D341Med (cell line): ENCODE measurements around the gene PNPLA8.
"Not testable (repeated sequence)": the region's sequence is repeated elsewhere in the genome, so short reads cannot be mapped to it uniquely, and the experiment has no call there.

Source experiments
- DNase-seq: peaks from one replicate; pipeline ENCODE4 v3.0.0; 2012; ENCODE audit warnings: low spot score

The PNPLA8 gene

DNA sequence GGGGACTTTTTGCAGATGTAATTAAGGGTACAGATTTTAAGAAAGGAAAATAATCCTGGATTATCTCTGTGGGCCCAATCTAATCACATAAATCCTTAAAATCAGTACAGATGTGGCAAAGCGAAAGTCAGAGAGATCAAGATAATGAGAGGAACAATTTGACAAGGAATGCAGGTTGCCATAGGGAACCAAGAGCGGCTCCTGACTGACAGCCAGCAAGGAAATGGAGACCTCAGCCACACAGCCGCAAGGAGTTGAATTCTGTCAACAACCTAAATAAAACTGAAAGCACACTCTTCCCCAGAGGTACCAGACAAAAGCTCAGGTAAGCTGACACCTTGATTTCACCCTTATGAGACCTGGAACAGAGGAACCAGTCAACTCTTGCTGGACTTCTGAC lies 3.4 kb upstream of the PNPLA8 start:
- peak; percentile 53 for DNase-seq

DNA sequence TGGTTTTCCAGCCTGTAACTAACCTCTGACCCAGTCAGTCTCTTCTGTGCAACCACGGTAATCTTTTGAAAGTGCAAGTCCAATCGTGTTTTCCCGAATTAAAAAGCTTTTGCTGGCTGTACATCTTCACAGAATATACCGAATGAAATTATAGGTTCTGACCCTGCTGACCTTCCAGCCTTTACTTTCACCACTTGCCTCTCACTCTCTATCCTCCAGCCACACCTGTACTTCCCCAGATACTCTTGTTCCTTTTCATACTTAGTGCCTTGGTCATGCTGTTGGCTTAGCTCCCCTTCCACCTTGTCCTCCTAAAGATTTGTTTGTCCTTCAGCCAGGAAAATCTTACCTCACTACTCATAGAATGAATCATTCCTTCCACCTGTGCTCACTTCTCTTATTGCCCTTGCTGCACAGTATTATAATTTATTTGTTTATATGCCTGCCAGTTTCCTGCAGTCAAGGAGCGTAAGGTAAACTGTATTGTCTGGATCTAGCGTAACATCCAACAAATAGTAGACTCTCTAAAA lies 2.3 kb upstream of the PNPLA8 start:
- DNase-seq = no peak

DNA sequence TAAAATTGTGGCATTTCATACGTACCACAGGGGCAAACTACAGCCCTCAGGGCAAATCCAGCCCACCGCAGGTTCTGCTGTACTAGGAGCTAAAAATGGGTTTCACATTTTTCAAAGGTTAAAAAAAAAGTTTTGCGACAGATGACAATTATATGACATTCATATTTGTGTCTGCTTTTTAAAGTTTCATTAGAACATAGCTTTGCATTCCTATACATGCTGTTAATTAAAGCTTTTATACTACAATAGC lies 758 bp upstream of the PNPLA8 start:
- DNase-seq = no peak

DNA sequence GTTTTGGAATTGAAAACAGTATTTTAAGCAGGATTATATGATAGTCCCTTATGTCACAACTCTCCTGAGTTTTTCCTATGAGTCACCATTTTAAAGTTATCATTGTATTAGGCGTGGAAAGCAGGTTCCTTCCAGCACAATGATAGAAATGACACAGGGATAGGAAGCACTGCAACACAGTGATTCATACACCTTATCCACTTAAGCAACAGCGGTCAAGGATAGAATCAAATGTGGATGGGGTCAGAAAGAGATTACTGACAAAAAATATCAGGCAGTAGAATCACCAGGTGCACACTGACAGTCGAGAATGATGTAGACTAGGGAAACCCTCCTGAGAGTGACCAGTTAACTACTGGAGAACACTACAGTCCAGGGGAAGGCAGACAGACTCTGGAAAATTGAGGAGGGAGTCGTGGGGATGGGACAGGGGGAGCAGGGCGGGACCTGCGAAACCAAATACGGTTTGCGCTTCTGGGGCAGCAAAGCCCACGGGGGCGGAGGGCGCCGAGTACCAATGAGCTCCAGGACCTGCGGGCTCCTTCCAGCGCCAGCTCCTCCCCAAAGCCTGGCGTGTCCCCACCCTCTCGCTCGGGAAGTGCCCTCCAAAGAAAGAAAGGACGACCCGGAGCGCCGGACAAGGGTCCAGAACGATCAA lies 479 bp downstream of the PNPLA8 start:
- peak; percentile 90 for DNase-seq

DNA sequence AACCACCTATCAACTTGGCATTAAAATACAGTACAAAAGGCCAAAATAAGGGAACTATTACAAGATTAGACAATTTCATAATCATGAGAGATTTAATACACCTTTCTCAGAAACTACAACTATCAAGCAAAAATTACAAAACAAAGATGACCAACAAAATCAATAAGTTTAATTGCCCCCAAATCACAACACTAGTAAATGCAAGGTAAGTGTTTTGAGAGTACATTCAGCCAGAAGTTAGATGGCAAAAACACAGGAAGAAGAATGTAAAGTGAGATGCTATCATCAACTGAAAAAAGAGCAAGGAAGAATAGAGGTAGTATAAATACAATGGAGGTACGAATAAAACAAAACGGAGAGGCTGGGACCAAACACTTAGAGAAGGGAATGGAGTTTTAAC lies 3.2 kb downstream of the PNPLA8 start:
- DNase-seq = no peak

DNA sequence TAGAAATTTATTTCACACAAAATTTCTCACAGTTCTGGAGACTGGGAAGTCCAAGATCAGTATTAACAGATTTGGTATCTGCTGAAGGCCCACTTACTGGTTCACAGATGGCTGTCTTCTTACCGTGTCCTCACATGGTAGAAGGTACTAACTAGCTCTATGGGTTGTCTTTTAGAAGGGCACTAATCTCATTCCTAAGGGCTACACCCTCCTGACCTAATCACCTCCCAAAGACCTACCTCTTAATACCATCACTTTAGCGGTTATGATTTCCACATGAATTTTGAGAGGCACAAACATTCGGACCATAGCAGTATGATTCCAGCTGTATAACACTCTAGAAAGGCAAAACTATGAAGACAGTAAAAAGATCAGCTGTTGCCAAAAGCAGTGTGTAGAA lies 8.0 kb downstream of the PNPLA8 start:
- DNase-seq = no peak

DNA sequence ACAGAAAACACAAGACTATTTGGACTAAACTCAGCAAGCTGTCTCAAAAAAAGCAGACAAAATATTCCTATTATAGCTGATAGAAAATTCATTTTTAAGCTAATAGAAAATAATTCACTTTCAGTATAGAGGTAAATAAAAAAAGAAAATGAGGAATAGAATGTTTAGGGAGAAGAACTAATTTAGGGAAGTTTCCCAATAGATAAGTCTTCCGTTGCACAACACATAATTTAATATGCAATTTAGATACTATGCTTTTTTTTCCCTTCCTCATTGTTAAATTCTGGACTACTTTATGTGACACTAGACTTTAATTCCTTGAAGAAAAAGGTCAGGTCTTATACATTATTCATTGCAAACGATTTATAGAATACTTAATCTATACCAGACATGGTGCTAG lies 10.3 kb downstream of the PNPLA8 start:
- DNase-seq = no peak

DNA sequence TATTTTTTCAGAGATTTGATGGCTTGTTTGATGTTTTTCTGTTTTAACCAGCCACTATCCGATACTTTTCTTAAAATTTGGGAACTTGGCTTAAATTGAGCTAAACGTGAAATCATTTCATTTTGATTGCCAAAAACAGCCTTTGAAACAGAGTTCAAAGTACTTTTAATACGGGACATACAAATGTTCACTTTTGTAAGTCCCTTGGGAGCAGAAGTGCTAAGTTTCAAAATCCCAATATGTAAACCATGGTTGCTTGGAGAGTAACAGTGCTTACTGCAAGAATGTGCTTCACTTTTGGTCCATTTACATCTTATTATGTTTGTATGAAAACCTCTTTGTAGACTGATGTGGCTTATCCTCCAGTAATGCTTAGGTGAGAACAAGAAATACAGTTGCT lies 10.9 kb downstream of the PNPLA8 start:
- DNase-seq = no peak

DNA sequence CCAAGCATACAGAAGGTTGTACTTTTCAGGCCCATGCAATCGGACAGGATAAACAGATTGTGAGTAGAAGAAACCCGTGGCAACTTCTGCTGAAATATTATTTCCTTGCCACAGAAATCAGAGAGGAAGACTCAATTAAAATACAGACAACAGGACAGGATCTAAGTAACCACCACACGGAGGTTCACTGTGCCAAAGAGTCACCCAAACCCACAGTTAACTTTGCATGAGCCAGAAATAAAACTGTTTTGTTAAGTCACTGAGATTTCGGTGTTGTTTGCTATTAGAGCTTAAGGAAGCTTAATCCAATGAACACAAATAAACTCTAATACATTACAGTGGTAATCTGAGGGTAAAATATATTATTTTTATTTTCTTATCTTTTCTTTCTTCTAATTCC lies 14.0 kb downstream of the PNPLA8 start:
- DNase-seq = no peak

DNA sequence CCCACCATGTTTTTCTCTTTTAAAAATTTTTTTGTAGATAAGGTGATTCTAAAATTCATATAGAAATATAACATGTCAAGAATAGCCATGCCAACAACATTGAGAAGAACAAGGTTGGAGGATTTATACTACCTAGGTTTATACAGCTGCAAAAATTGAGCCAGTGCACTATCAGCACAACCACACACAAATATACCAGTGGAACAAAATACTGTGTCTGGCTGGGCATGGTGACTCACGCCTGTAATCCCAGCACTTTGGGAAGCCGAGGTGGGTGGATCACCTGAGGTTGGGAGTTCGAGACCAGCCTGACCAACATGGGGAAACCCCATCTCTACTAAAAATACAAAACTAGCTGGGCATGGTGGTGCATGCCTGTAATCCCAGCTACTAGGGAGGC lies 21.4 kb downstream of the PNPLA8 start:
- DNase-seq = not testable (repeated sequence)

DNA sequence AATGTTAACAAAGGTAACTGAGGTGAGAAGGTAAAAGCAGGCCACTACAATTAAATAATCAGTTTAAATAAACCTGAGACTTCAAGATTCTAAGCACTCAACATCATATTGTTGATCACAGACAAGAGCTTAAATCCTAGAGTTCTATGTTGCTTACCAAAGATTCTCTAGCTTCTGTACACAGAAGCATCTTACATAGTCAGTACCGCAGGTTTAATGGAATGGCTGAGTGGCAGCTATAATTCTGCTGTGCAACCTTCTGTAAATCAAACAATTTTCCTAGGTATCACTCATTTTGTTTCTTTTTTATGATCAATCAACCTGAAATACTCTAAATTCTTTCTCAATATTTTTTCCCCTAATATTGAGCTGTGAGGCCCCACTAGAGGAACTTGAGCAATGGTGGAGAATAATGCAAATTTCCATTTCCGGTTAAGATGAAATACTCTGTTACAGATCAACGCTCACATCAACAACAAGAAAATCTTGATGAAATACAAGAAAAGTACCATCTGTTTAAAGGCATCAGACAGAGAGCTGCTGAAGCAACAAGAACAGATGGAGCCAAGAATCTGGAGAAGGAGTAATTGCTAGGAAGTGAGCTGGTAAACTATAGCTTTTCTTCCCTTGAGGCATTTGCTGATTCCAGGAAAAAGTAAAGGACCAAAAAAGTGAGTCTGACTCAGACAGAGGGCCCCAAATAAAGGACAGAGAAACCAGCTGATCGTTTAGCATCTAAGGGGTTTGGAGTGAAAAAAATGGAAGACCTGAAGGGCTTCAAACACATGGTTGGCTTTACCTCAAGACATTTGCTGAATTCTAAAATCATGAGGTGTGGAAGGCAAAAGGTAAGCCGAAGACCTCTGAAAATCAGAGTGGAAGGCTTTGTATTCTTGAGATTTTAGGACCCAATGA lies 22.6 kb downstream of the PNPLA8 start:
- no peak for DNase-seq

DNA sequence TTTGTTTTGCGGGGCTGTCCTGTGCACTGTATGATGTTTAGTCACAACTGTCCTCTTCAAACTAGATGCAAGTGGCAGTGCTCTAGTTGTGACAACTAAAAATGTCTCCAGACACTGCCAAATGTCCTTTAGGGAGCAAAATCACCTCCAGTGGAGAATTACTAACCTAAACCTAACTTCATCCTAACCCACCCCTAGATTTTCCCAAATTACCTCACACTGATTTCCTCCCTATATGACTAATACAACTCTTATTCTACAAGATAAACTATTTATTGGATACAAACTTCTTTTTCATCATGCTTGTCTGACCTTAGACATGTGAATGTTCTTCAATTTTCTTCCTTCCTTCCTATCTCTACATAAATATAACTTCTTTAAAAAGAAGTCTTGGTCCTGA lies 26.4 kb downstream of the PNPLA8 start:
- DNase-seq = no peak

DNA sequence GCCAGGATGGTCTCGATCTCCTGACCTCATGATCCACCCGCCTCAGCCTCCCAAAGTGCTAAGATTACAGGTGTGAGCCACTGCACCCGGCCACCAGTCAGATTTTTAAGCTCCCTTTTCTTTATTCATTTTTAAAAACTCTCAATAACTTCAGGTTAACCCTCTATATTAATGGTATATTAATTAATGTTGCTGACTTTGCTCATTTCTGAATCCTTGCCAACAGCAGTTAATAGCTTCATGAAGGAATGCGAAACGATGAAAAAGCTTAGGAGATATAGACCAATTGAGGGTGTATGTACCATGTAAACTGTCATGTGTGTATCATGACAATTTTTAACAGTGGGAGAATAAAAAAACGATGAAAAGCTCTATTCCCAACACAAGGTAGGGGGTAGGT lies 27.5 kb downstream of the PNPLA8 start:
- DNase-seq = no peak

DNA sequence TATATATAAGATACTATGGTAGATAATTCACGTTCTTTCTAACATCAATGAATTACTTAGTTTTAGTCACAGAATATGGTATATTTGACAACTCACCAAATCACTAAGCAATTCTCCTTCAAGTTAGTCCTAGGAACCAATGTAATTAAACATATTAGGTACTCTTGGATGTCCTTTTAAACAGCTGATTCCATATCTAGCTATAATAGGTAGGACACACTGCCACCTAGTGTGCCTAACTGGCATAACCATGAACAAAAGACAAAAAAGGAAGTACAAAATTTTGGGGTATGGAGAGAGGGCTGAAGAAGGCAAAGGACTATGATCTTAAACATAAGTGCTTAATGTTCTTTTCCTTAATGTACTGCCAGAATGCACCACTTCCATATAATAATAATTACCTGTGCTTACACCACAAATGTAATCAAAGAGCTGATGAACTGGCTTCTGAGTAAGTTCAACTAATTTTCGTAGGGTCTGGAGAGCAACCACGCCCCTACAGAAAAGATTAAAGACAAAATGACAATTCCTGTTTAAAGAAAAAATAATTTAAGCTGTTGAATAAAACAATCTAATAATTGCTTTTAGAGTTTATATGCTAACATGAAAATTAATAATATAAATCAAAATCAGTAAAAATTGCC lies 28.7 kb downstream of the PNPLA8 start:
- peak; percentile 41 for DNase-seq

DNA sequence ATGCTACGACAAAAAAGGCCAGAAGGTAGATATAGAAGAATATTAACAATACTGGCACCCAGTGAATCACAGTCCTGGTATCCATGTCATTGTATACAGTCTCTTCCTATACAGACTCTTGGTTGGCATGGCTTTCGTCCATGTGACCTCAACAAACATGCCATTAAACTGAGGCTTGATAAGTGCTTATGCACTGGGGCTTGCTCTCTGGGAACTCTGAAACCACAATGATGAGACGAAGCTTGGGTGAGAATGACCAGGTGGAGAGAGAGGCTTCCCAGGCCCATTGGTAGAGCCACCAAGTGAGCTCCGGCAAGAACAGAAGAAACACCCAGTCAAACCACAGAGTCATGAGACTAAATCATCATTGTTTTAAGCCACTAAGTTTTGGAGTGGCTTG lies 33.2 kb downstream of the PNPLA8 start:
- DNase-seq = no peak

DNA sequence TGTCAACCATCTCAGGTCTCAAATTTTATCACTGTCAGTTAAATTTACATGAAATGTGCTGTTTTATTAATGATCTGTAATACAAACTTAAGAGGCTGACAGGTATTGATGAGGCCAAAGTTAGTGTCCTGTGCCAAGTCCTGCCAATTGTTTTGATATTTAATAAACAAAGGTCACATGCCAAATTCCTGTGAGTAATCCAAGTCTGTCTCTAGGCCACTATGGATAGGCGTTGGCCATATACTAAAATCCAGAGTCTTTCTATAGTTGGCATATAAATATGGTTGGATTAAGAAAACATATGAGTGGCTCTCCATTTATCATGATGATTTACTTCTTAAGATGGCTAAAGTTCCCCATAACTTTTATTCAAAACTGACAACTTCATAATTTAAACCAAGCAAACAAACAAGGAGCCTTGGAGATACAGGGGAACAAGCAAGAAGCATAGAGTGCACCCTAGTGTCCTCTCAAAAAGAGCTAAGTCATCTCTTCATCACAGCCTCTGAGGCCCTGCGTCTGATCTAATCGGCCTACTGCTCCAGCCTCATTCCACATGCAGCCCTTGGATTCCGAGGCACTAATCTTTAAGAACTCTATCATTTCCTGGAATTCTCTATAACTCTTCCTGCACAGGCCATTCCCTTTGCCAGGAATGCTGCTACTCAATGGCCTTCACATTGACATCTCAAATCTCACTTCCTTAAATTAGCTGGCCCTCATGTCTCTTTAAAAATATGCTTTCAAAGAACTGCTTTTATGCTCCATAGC lies 37.0 kb downstream of the PNPLA8 start:
- no peak for DNase-seq

DNA sequence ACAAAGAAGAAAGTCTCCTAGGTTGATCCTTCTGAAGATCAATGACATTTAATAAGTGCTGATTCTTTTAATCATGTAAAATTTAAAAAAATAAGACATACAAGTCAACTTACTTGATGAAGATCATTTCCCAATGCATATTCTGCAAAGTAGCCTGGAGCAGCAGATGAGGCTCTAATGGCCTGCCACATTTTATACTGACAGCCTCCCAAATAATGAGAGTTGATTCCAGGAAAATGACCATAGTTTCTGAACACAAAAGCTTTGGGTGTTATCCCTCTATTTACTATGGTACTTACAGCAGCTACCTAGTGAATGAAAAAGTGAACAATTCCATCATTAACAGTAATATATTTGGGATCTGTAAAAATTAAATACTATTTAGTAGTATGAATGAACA lies 38.3 kb downstream of the PNPLA8 start:
- no peak for DNase-seq

DNA sequence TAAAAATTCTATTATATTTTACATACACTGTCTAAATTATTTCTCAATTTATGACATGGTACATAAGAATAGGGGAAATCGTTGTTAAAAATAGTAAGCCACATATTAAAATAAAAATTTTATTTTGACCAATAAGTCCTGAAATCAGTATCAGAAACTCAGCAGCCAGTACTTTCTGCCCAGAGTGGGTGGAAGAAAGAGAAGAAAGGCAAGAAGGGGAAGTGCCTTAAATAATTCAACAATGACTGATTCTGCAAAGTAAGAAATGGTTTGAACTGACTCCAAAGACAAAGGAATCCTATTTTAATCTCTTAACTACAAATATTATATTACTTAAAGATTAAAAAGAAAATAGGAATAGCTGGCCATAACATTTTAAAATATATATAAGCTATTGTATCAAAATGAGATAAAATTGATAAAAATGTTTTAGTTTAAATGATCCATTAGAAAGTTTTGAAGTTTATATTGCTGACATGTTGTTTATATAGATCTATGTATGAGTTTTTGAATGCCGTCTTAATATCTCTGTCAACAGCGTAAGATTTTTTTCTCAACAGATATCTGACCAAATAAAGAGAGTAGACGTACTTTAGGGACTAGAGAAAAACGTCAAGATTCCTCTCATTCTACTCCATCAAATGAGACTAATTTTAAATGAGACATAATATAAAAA lies 39.5 kb downstream of the PNPLA8 start:
- no peak for DNase-seq

DNA sequence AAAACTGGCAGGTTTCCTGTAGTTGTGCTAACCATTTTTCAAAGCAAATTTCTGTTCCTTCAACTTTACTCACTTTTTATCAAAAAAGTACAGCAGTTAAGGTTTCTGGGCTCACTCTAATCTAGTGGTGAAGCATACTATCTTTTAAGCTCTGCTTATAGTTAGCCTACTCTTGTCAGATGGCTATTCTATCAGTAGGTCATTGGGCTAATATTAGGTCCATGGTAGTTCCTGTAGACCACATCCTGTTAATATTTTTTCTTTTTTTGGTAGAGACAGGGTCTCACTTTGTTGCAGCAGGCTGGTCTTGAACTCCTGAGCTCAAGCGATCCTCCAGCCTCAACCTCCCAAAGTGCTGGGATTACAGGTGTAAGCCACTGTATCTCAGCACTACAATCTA lies 41.8 kb downstream of the PNPLA8 start:
- DNase-seq = no peak

DNA sequence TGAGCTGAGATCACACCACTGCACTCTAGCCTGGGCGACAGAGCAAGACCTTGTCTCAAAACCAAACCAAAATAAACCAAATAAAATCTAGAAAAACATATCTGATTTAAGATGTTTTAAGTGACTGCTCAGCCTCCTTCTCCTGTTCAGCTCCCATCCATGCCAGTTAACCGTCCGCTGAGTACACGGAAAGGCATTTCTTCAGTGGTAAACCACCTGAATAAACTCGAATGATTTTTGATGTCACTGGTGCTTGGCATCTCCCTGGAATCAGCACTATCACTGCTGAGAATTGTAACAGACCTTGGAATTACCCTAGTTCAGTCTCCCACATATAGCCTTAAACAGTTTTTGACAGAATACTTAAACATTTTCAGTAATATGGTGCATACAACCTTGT lies 45.6 kb downstream of the PNPLA8 start:
- no peak for DNase-seq

DNA sequence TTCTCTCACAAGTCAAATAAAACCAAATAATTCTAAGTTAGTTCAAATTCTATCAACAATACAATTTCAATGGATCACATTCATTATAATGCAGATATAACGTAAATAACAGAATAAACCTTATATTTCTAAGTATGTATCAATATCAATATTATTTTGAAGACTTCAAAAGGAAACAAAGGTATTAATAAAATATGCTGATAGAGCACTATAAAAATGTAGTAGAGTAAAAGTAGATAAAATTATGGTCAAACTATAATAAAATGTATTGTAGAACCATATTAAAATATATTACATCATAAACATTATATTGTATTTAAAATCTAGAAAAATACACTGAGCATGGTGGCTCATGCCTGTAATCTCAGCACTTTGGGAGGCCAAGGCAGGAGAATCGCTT lies 46.2 kb downstream of the PNPLA8 start:
- DNase-seq = no peak

DNA sequence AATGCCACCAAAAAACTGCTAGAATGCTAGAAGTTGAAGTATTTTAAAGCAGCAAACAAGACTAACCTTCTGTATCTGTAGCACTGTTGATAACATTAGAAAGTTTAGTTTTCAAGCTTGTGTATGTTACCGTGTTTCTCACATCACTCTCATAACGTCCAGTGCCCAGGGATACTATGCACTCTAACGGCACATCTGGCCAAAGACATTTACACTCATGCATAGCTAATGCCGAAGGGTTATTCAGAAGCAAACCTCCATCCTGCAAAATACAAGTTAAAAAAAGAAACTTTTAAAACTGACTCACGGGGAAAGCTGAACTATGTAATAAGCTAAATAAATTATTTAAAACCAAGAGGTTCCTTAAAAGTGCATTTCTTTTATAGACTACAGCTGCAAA lies 46.8 kb downstream of the PNPLA8 start:
- no peak for DNase-seq
